SH-SY5Y (cell line): ENCODE results near the gene SLC25A45.

Source experiments
- GATA2 ChIP-seq: IDR thresholded peaks from 2 replicates; pipeline ENCODE4 v1.6.1; 2011; ENCODE audit warnings: mild to moderate bottlenecking, low read depth, low read length
- GATA3 ChIP-seq: IDR thresholded peaks from 2 replicates; pipeline ENCODE4 v1.6.1; 2011; ENCODE audit warnings: low read depth, mild to moderate bottlenecking, low read length, moderate library complexity

- TF ChIP-seq GATA2 (no peak), GATA3 (no peak)
Measured at GRCh38 chr11:65362320-65362931, 20.0 kb downstream of the SLC25A45 start.
